ENCODE data around the gene RFX1.

The RFX1 gene

GRCh38 chr19:14000691-14001375, 5.3 kb downstream of the RFX1 start:
- DNase-seq (ENCODE audit: low read depth), result no peak
- no peak overlapping the region for H3K4me3 ChIP-seq (ENCODE audit: low read depth, low read length)
- no peak for TF ChIP-seq CTCF (IDR thresholded peaks at IDR 0.05; ENCODE audit: low read depth, low read length, missing control alignments)

DNA sequence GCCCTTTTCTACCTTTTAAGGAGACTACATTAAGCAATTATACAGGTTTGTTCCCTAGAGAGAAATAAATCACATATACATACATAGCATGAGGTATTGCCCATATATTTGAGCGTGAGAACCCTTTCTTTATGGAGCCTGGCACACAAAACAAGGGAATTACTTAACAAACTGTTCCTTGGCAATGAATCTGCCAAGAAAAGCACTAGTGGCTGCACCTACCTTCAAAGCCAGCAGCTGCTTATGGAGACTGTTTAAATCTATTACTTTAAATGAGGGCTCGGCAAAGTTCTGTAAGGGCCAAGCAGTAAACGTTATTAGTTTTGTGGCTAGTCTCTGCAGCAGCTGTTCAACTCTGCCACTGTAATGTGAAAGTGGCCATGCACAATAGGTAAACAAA, 7.0 kb downstream of the RFX1 start:
- DNase-seq (ENCODE audit: low read depth), result no peak
- H3K4me3 ChIP-seq (ENCODE audit: low read depth, low read length), result no peak overlapping the region
- no peak for TF ChIP-seq CTCF (IDR thresholded peaks at IDR 0.05; ENCODE audit: low read depth, low read length, missing control alignments)

DNA sequence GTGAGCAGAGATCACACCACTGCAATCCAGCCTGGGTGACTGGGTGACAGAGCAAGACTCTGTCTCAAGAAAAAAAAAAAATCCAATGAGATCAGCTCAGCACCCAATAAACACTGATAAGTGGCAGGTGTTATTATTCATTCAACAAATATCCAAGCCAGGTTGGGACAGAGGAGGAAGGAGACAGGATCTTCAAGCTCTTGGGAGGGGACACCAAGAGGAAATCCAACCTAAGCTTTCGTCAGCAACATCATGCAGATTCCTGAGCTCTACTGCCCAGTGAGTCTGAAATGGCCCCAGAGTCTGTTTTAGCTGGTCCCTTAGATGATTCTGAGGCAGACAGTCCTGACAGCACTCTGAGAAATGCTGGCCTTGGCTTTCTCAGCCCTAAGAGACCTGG, 7.7 kb downstream of the RFX1 start:
- TF ChIP-seq CTCF (IDR thresholded peaks at IDR 0.05; ENCODE audit: low read depth, low read length, missing control alignments), result no peak
- no peak overlapping the region for H3K4me3 ChIP-seq (ENCODE audit: low read depth, low read length)
- no peak for DNase-seq (ENCODE audit: low read depth)

DNA sequence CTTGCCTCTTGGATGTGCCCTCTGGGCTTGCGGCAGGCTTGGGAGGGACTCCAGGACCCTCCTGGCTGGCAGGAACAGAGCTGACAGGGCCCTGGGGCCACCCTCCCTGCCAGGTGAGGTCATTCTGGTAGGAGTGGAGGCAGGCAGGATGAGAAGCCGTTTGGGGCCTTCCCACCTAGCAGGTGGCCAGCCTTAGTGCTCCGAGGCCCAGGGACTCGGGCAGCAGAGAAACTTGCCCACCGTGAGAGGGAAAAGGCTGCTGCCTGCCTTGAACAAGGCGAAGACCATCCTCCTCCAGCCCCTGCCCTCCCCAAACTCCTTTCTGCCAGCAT, 8.5 kb downstream of the RFX1 start:
- no peak for TF ChIP-seq CTCF (IDR thresholded peaks at IDR 0.05; ENCODE audit: low read depth, low read length, missing control alignments)
- DNase-seq (ENCODE audit: low read depth), result no peak
- H3K4me3 ChIP-seq (ENCODE audit: low read depth, low read length), result no peak overlapping the region

- no peak for DNase-seq (ENCODE audit: low read depth)
- TF ChIP-seq CTCF (IDR thresholded peaks at IDR 0.05; ENCODE audit: low read depth, low read length, missing control alignments), result no peak
- no peak overlapping the region for H3K4me3 ChIP-seq (ENCODE audit: low read depth, low read length)
These were observed 9.0 kb downstream of the RFX1 start for GRCh38 chr19:13996928-13997630.

- no peak for DNase-seq (ENCODE audit: low read depth)
- no peak for TF ChIP-seq CTCF (IDR thresholded peaks at IDR 0.05; ENCODE audit: low read depth, low read length, missing control alignments)
- H3K4me3 ChIP-seq (ENCODE audit: low read depth, low read length), result no peak overlapping the region
These were observed 10.0 kb downstream of the RFX1 start for GRCh38 chr19:13995878-13996765.

Measured in GM12864 (cell line).